ENCODE results near the gene LARGE2.
"Not testable (repeated sequence)": the region's sequence is repeated elsewhere in the genome, so short reads cannot be mapped to it uniquely, and the experiment has no call there.

Gene LARGE2

GRCh38 chr11:45902452-45903380 is 19.7 kb upstream of the LARGE2 start:
- H3K27ac ChIP-seq: no peak overlapping the region
- no peak for DNase-seq
- TF ChIP-seq, protein P1, sequence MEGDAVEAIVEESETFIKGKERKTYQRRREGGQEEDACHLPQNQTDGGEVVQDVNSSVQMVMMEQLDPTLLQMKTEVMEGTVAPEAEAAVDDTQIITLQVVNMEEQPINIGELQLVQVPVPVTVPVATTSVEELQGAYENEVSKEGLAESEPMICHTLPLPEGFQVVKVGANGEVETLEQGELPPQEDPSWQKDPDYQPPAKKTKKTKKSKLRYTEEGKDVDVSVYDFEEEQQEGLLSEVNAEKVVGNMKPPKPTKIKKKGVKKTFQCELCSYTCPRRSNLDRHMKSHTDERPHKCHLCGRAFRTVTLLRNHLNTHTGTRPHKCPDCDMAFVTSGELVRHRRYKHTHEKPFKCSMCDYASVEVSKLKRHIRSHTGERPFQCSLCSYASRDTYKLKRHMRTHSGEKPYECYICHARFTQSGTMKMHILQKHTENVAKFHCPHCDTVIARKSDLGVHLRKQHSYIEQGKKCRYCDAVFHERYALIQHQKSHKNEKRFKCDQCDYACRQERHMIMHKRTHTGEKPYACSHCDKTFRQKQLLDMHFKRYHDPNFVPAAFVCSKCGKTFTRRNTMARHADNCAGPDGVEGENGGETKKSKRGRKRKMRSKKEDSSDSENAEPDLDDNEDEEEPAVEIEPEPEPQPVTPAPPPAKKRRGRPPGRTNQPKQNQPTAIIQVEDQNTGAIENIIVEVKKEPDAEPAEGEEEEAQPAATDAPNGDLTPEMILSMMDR (IDR thresholded peaks at IDR 0.05; ENCODE audit: low read depth, low read length): no peak
- H3K9me3 ChIP-seq (ENCODE audit: severe bottlenecking): no peaks in the 10 kb centered on the region
- H3K27me3 ChIP-seq (ENCODE audit: insufficient read depth, low read depth, severe bottlenecking): no peaks in the 10 kb centered on the region
- H3K36me3 ChIP-seq: peaks cover 57% of the 10 kb centered on the region
- H3K4me3 ChIP-seq (ENCODE audit: low read depth, low read length): no peak overlapping the region

DNA sequence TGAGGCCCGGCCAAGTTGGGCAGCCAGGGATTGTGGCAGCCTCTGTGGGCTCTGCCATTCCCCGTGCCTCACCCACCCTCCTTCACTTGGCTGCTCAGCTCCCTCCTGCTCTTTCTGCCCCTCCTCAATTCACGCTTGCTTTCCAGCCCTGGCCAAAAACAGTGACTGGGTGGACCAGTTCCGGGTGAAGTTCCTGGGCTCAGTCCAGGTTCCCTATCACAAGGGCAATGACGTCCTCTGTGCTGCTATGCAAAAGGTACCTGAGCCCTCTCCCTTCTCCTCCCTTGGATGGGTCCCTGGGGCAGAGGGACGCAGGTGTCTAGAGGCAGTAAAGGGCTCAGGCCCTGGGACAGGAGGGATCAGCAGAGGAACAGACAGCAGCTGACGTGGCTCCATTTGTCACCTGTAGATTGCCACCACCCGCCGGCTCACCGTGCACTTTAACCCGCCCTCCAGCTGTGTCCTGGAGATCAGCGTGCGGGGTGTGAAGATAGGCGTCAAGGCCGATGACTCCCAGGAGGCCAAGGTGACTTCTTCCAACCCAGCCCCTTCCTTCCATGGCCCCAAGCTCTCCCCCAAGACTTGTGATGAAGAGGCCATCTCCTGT is 18.0 kb upstream of the LARGE2 start:
- DNase-seq: no peak
- no peaks in the 10 kb centered on the region for H3K27me3 ChIP-seq (ENCODE audit: insufficient read depth, low read depth, severe bottlenecking)
- H3K27ac ChIP-seq: no peak overlapping the region
- peaks cover 55% of the 10 kb centered on the region for H3K36me3 ChIP-seq
- TF ChIP-seq, protein P1 (IDR thresholded peaks at IDR 0.05; ENCODE audit: low read depth, low read length): no peak
- H3K4me3 ChIP-seq (ENCODE audit: low read depth, low read length): no peak overlapping the region
- H3K9me3 ChIP-seq (ENCODE audit: severe bottlenecking): no peaks in the 10 kb centered on the region

- H3K9me3 ChIP-seq (ENCODE audit: severe bottlenecking): no peaks in the 10 kb centered on the region
- H3K27ac ChIP-seq: no peak overlapping the region
- DNase-seq: no peak
- TF ChIP-seq, protein P1 (IDR thresholded peaks at IDR 0.05; ENCODE audit: low read depth, low read length): no peak
- no peak overlapping the region for H3K4me3 ChIP-seq (ENCODE audit: low read depth, low read length)
- H3K27me3 ChIP-seq (ENCODE audit: insufficient read depth, low read depth, severe bottlenecking): no peaks in the 10 kb centered on the region
- H3K36me3 ChIP-seq: peaks cover 58% of the 10 kb centered on the region
Observed at GRCh38 chr11:45905095-45905494, 17.4 kb upstream of the LARGE2 start.

- H3K27me3 ChIP-seq (ENCODE audit: insufficient read depth, low read depth, severe bottlenecking); H3K4me3 ChIP-seq (ENCODE audit: low read depth, low read length); H3K27ac ChIP-seq; H3K9me3 ChIP-seq (ENCODE audit: severe bottlenecking); DNase-seq: not testable (repeated sequence)
- peaks cover 58% of the 10 kb centered on the region for H3K36me3 ChIP-seq
Observed at GRCh38 chr11:45905576-45905975, 16.9 kb upstream of the LARGE2 start.

- H3K36me3 ChIP-seq: peaks cover 60% of the 10 kb centered on the region
Observed at GRCh38 chr11:45906096-45906682, 16.3 kb upstream of the LARGE2 start.

More at GRCh38 chr11:45906096-45906682, 16.3 kb upstream of the LARGE2 start:
- Histone ChIP-seq H3K4me3 (ENCODE audit: low read depth, low read length) (no peak overlapping the region), H3K27ac (no peak overlapping the region), H3K27me3 (ENCODE audit: insufficient read depth, low read depth, severe bottlenecking) (no peaks in the 10 kb centered on the region), H3K9me3 (ENCODE audit: severe bottlenecking) (no peaks in the 10 kb centered on the region)
- TF ChIP-seq, protein P1 (IDR thresholded peaks at IDR 0.05; ENCODE audit: low read depth, low read length): no peak
- no peak for DNase-seq
